Measurements from ENCODE around the gene CLDN19. TPM values are rescaled to one million over a fixed set of nuclear protein-coding genes. Genes with fewer than 3 reads are reported as not detected.

The CLDN19 gene
- total and polyA plus RNA-seq, 4 donors: 0.14 to 5.1 TPM; not detected in 2

- H3K9me3 ChIP-seq (ENCODE audit: control insufficient read depth in 4 of 4, low read length in 3 of 4): no peaks in the 10 kb centered on the region
- 72% methylated on average over 4 of the region's 4 CpGs for WGBS
- no peak overlapping the region for H3K27ac ChIP-seq (ENCODE audit: low read depth in 1 of 2, low read length in 2 of 2)
- no peak overlapping the region for H3K9ac ChIP-seq (ENCODE audit: low read depth in 1 of 2, low read length in 2 of 2)
- peaks cover 9 to 27% (median 18%) of the 10 kb centered on the region in 4 donors for H3K4me1 ChIP-seq (ENCODE audit: control insufficient read depth in 4 of 4, insufficient read depth in 4 of 4, low read length in 3 of 4)
- no peak for TF ChIP-seq HNF4G (IDR thresholded peaks at IDR 0.05)
- TF ChIP-seq, protein P1, sequence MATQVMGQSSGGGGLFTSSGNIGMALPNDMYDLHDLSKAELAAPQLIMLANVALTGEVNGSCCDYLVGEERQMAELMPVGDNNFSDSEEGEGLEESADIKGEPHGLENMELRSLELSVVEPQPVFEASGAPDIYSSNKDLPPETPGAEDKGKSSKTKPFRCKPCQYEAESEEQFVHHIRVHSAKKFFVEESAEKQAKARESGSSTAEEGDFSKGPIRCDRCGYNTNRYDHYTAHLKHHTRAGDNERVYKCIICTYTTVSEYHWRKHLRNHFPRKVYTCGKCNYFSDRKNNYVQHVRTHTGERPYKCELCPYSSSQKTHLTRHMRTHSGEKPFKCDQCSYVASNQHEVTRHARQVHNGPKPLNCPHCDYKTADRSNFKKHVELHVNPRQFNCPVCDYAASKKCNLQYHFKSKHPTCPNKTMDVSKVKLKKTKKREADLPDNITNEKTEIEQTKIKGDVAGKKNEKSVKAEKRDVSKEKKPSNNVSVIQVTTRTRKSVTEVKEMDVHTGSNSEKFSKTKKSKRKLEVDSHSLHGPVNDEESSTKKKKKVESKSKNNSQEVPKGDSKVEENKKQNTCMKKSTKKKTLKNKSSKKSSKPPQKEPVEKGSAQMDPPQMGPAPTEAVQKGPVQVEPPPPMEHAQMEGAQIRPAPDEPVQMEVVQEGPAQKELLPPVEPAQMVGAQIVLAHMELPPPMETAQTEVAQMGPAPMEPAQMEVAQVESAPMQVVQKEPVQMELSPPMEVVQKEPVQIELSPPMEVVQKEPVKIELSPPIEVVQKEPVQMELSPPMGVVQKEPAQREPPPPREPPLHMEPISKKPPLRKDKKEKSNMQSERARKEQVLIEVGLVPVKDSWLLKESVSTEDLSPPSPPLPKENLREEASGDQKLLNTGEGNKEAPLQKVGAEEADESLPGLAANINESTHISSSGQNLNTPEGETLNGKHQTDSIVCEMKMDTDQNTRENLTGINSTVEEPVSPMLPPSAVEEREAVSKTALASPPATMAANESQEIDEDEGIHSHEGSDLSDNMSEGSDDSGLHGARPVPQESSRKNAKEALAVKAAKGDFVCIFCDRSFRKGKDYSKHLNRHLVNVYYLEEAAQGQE (IDR thresholded peaks at IDR 0.05): no peak
- DNase-seq (ENCODE audit: low spot score): no peak
- no peaks in the 10 kb centered on the region for H3K27me3 ChIP-seq (ENCODE audit: control insufficient read depth in 4 of 4, insufficient read depth in 4 of 4, low read length in 3 of 4)
- peaks cover 0 to 12% (median 8%) of the 10 kb centered on the region in 4 donors for H3K36me3 ChIP-seq (ENCODE audit: control insufficient read depth in 4 of 4, insufficient read depth in 3 of 4, low read depth in 1 of 4, low read length in 3 of 4)
- H3K4me3 ChIP-seq (ENCODE audit: low read depth in 1 of 3, low read length in 3 of 3): no peak overlapping the region
These were observed 48.9 kb downstream of the CLDN19 start for GRCh38 chr1:42691157-42691498.

DNA sequence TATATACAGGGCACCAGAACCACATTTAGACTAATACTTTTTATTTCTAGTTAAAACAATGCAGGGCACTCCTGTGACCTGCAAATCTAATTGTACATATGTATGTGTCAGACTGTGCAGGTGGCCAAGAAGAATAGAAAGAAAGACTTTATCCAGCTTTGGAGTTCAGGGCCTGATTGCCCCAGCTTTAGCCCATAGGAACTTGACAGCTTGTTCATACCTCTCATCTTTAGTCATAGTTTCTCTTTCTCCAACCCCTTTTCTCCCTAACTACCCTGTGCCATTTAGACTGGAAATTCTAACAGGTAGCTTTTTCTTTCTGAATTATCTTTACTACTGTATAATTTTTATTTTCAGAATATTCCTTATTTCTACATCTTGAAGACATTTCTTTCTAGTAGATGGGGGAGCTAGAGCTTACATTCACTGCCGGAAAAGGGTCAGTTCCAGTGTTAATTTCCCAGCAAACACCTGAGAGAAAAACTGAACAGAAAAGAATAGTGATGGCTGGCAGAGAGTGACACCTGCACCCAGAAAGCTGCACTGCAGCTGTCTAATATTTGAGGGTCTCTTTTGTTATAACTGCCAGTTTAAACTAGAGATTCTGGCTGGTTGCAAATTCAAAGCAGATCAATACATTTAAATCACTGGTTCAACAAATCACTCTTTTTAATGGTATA lies 49.4 kb downstream of the CLDN19 start:
- no peak for DNase-seq (ENCODE audit: low spot score)
- Histone ChIP-seq H3K9me3 (ENCODE audit: control insufficient read depth in 4 of 4, low read length in 3 of 4) (no peaks in the 10 kb centered on the region), H3K27me3 (ENCODE audit: control insufficient read depth in 4 of 4, insufficient read depth in 4 of 4, low read length in 3 of 4) (no peaks in the 10 kb centered on the region), H3K4me1 (ENCODE audit: control insufficient read depth in 4 of 4, insufficient read depth in 4 of 4, low read length in 3 of 4) (peaks cover 9 to 32% (median 18%) of the 10 kb centered on the region in 4 donors), H3K36me3 (ENCODE audit: control insufficient read depth in 4 of 4, insufficient read depth in 3 of 4, low read depth in 1 of 4, low read length in 3 of 4) (peaks cover 0 to 10% (median 7%) of the 10 kb centered on the region in 4 donors), H3K4me3 (ENCODE audit: low read depth in 1 of 3, low read length in 3 of 3) (no peak overlapping the region), H3K27ac (ENCODE audit: low read depth in 1 of 2, low read length in 2 of 2) (no peak overlapping the region), H3K9ac (ENCODE audit: low read depth in 1 of 2, low read length in 2 of 2) (no peak overlapping the region)
- peak in 1 of 2 donors; percentile 34 for TF ChIP-seq RAD21 (IDR thresholded peaks at IDR 0.05)
- TF ChIP-seq RXRA (IDR thresholded peaks at IDR 0.05): no peak
- 91% methylated on average over 1 of the region's 1 CpG for WGBS

DNA sequence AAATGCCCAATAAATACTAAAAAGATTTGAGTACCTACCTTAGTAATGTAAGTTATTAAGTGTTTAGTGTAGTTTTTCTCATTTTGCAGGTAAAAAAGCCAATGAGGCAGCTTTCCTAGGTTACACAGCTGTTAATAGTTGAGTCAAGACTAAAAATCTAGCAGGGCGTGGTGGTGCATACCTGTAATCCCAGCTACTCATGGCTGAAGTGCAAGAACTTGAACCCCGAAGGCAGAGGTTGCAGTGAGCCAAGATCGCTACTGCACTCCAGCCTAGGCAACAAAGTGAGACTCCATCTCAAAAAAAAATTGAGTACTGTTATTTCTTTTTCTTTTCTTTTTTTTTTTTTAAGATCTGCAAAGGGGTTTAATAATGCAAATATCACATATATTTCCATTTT lies 50.1 kb downstream of the CLDN19 start:
- no peaks in the 10 kb centered on the region for H3K27me3 ChIP-seq (ENCODE audit: control insufficient read depth in 4 of 4, insufficient read depth in 4 of 4, low read length in 3 of 4)
- TF ChIP-seq, protein P1 (IDR thresholded peaks at IDR 0.05): no peak
- no peak for TF ChIP-seq NR2F2 (IDR thresholded peaks at IDR 0.05)
- no peak for TF ChIP-seq FOXA2 (IDR thresholded peaks at IDR 0.05)
- no peak for TF ChIP-seq FOXA1 (IDR thresholded peaks at IDR 0.05)
- no peak for TF ChIP-seq TAF1 (conservative IDR thresholded peaks at IDR 0.05)
- 89% methylated on average over 3 of the region's 3 CpGs for WGBS
- no peak overlapping the region for H3K4me3 ChIP-seq (ENCODE audit: low read depth in 1 of 3, low read length in 3 of 3)
- H3K4me1 ChIP-seq (ENCODE audit: control insufficient read depth in 4 of 4, insufficient read depth in 4 of 4, low read length in 3 of 4): peaks cover 10 to 38% (median 22%) of the 10 kb centered on the region in 4 donors
- H3K27ac ChIP-seq (ENCODE audit: low read depth in 1 of 2, low read length in 2 of 2): no peak overlapping the region
- peaks cover 0 to 7% (median 3%) of the 10 kb centered on the region in 4 donors for H3K36me3 ChIP-seq (ENCODE audit: control insufficient read depth in 4 of 4, insufficient read depth in 3 of 4, low read depth in 1 of 4, low read length in 3 of 4)
- H3K9ac ChIP-seq (ENCODE audit: low read depth in 1 of 2, low read length in 2 of 2): no peak overlapping the region
- H3K9me3 ChIP-seq (ENCODE audit: control insufficient read depth in 4 of 4, low read length in 3 of 4): no peaks in the 10 kb centered on the region
- no peak for DNase-seq (ENCODE audit: low spot score)

All from liver (tissue), 9 donors.